Spinal cord (tissue), 10 donors: ENCODE measurements around the gene CACNA2D1. TPM values are rescaled to one million over a fixed set of nuclear protein-coding genes. Genes with fewer than 3 reads are reported as not detected.

Source experiments
- DNase-seq, 6 donors: peaks; one replicate each; pipeline versions ENCODE4 v3.0.0 to v3.0.0-alpha.2; 2013 to 2015; ENCODE audit warnings: low spot score in 6 of 6, low read depth in 4 of 6
- H3K27ac ChIP-seq: one replicate; pipeline ENCODE4 v1.5.1; 2013; ENCODE audit warnings: low read depth, low read length, control low read depth
- H3K27me3 ChIP-seq: one replicate; pipeline ENCODE4 v1.6.1; 2013; ENCODE audit warnings: low read length; ENCODE audit not compliant: control insufficient read depth, insufficient read depth
- H3K36me3 ChIP-seq: one replicate; pipeline ENCODE4 v1.6.1; 2013; ENCODE audit warnings: low read length; ENCODE audit not compliant: control insufficient read depth, insufficient read depth
- H3K4me1 ChIP-seq: one replicate; pipeline ENCODE4 v1.6.1; 2013; ENCODE audit warnings: low read length; ENCODE audit not compliant: control insufficient read depth, insufficient read depth
- H3K4me3 ChIP-seq: one replicate; pipeline ENCODE4 v1.5.1; 2013; ENCODE audit warnings: low read depth, low read length, control low read depth
- H3K9me3 ChIP-seq: one replicate; pipeline ENCODE4 v1.6.1; 2013; ENCODE audit warnings: low read length; ENCODE audit not compliant: control insufficient read depth, insufficient read depth
- WGBS: methylation state at CpG from one replicate; pipeline ENCODE4 v1.1.5; 2013; ENCODE audit warnings: missing lambda C conversion rate; ENCODE audit not compliant: insufficient coverage; 5-methylcytosine and 5-hydroxymethylcytosine counted together
- polyA plus RNA-seq, 2 donors: library from polyadenylated mRNA; unstranded; fragments of 120-200 nt; gene quantifications; one replicate each; pipeline ENCODE4 v1.2.1, GENCODE V29; 2013; ENCODE audit not compliant: insufficient read length in 2 of 2
- total RNA-seq, 2 donors: library from RNA; depleted of rRNA in 1 of 2; stranded (reverse); fragments of 120-200 nt in 1 of 2; fragments of >200 nt in 1 of 2; gene quantifications; one replicate each; pipeline versions ENCODE4 v1.2.3 to v1.2.4, GENCODE V29; 2013 to 2014
- donor health status: healthy.

The CACNA2D1 gene
- total and polyA plus RNA-seq, 4 donors: 28.1 to 108 (median 42.0) TPM

GRCh38 chr7:81908220-81908619, 535.4 kb downstream of the CACNA2D1 start:
- Histone ChIP-seq H3K27ac (no peak overlapping the region), H3K36me3 (no peaks in the 10 kb centered on the region), H3K4me1 (no peaks in the 10 kb centered on the region), H3K9me3 (no peaks in the 10 kb centered on the region), H3K27me3 (no peaks in the 10 kb centered on the region), H3K4me3 (no peak overlapping the region)
- no CpG with 5 or more reads among the region's 2 CpGs for WGBS
- no peak for DNase-seq

GRCh38 chr7:81903115-81903514, 540.5 kb downstream of the CACNA2D1 start:
- 94% methylated on average over 2 of the region's 2 CpGs for whole genome bisulfite sequencing
- Histone ChIP-seq H3K4me1 (no peaks in the 10 kb centered on the region), H3K27me3 (no peaks in the 10 kb centered on the region), H3K36me3 (no peaks in the 10 kb centered on the region), H3K9me3 (no peaks in the 10 kb centered on the region), H3K4me3 (no peak overlapping the region), H3K27ac (no peak overlapping the region)
- DNase-seq: no peak

- no peaks in the 10 kb centered on the region for H3K9me3 ChIP-seq
- no peak overlapping the region for H3K4me3 ChIP-seq
- no peaks in the 10 kb centered on the region for H3K4me1 ChIP-seq
- 69% methylated on average over 3 of the region's 3 CpGs for WGBS
- no peak for DNase-seq
- no peaks in the 10 kb centered on the region for H3K27me3 ChIP-seq
- H3K27ac ChIP-seq: no peak overlapping the region
- H3K36me3 ChIP-seq: no peaks in the 10 kb centered on the region
Observed at GRCh38 chr7:81902536-81902935, 541.0 kb downstream of the CACNA2D1 start.
